HG02763 (cell line): ENCODE data around the gene LNPEP.
"Not testable (repeated sequence)": the region's sequence is repeated elsewhere in the genome, so short reads cannot be mapped to it uniquely, and the experiment has no call there.

Experiments used
- ATAC-seq: cut with Tn5 transposase; IDR thresholded peaks from one replicate; pipeline ENCODE4 v1.9.1; 2021; ENCODE audit warnings: mild to moderate bottlenecking, moderate library complexity; ENCODE audit not compliant: unreplicated experiment

Gene LNPEP

DNA sequence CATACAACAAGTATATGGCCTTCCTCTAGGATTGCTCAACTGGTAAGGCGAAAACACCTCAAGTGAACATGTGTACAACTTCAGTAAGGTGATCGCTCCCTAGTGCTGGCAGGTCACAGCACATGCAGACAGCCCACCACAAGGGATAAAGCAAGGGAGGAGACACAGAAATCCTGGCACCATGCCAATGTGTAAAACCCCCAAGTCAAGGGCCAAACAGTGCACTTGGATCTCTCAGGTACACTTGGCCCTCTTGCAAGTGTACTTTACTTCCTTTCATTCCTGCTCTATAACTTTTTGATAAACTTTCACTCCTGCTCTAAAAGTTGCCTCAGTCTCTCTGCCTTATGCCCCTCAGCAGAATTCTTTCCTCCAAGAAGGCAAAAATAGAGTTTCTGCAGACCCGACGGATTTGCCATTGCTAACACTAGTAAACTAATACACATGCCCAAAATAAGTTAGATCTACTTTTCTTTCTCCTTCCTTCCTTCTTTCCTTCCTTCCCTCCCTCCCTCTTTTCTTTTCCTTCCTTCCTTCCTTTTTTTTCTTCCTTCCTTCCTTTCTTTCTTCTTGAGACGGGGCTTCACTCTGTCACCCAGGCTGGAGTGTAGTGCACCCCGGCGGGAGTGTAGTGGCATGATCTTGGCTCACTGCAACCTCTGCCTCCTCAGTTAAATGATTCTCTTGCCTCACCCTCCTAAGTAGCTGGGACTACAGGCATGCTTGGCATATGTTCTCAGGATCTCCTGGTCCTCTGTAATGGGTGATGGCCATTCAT is 6.8 kb upstream of the LNPEP start:
- no peak for ATAC-seq

DNA sequence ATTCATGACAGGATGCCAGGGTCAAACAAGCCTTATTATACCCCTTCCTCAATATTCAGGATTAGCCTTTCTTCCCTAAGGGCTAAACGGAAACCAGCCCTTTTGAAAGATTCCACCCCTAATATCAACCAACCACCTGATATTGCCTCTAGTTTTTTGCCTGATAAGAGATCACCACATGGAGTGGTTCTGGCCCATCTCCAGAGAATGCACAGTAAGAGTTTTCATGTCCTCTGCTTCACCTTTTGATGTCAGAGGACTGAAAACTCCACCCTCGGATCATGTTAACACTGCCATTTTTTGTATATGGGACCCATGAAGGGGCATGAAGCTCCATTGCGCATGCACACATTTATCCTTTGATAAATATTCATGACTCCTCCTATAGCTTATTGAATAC is 5.8 kb upstream of the LNPEP start:
- no peak for ATAC-seq

DNA sequence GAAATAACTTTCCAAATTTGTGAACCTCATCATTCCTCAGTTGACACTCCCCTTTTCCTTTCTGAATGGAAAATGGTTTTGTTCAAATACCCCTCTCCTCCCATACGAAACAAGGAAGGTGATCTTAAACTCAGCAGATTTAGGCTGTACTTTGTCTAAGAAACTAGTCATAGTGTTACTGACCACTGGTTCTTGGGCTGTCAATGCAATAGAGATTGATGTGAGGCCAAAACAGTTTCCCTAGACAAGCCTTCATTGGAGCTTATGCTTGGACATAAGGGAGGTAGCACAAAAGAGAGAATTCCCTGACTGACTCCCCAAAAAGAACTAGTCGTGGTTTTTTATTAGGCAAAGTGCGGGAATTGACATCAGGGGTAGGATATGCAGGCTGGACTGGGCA is 5.3 kb upstream of the LNPEP start:
- ATAC-seq = no peak

DNA sequence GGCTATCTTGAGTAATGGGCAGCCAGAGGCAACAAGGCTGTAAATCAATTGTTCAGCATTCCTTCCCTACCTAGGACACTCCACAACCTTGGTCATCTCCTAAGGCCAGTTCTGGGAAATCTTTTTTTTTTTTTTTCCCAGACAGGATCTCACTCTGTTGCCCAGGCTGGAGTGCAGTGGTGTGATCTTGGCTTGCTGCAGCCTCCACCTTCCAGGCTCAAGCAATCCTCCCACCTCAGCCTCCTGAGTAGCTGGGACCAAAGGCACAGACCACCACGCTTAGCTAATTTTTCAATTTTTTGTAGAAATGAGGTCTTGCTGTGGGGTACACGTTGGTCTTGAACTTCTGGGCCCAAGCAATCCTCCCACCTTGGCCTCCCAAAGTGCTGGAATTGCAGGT is 4.8 kb upstream of the LNPEP start:
- ATAC-seq = not testable (repeated sequence)

DNA sequence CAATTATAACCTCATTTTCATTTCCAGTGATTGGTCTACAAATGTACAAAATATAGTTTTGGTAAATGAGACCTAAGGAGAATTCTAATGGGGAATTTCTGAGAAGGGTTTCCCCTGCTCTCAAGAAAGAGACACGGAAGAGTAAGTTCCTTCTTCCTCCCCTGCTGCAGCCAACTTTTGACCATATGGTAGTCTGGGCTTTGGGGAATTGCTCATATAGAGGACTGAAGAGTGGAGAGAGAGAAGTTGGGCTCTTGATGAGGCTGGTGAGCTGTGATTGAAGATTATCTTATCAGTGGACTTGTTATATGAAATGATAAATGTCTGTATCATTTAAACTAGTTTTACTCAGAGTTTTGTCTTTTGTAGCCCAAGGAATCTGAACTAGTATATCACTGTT is 4.3 kb upstream of the LNPEP start:
- ATAC-seq = no peak

DNA sequence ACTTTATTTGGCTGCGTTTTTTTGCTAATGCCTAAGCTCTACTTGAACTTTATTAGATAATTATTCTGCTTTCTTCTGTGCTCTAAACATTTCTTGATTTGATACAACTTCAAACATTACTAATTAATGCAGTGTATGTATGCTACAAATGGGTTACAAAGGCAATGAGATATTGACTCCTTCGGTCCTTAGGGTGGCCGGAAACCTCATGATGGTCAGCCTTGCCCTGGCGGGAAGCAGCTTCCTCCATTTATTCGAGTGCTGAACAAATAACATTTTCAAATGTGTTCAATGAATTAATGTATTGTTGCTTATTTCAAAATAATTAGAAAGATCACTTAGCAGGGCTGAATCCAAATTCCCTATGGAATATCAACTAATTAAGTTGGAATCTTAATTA is 3.9 kb upstream of the LNPEP start:
- no peak for ATAC-seq

DNA sequence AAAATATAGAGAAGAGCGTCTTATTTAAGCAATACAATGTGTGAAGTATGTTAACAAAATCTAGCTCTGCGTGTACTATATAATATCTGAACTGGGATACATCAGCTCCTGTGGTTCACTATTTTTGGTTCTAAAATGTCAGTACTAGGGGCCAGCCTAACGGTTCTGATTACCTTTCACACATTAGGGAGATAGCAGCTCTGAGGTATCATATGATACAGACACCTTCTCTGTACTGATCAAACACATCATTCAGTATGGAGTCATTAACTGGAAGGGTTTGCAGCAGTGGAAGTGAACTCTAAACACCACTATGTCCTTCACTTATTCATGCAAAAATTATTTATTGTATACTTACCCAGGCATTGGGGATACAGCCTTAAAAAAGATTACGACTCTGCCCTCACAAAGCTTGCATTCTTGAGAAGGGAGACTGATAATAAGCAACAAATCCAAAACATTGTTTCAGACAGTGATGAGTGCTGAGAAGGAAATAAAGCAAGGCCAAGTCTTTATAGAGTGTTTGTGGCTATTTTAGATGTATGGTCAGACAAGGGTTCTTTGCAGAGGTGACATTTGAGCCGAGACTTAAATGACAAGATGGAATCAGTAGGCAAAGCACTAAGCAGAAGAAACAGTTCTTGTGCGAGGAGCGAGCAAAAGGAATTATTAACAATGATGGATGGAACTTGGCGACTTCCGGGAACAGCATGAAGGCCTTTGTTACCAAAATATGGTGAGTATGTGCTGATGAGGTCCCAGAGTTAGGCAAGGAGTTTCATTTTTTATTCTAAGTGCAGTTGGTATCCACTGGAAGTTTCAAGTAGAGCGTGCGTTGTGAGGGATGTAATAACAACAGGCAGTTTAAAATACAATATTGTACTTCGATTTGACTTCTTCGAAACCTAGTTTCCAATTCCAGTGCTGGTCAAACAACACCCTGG is 1.8 kb upstream of the LNPEP start:
- ATAC-seq = no peak

DNA sequence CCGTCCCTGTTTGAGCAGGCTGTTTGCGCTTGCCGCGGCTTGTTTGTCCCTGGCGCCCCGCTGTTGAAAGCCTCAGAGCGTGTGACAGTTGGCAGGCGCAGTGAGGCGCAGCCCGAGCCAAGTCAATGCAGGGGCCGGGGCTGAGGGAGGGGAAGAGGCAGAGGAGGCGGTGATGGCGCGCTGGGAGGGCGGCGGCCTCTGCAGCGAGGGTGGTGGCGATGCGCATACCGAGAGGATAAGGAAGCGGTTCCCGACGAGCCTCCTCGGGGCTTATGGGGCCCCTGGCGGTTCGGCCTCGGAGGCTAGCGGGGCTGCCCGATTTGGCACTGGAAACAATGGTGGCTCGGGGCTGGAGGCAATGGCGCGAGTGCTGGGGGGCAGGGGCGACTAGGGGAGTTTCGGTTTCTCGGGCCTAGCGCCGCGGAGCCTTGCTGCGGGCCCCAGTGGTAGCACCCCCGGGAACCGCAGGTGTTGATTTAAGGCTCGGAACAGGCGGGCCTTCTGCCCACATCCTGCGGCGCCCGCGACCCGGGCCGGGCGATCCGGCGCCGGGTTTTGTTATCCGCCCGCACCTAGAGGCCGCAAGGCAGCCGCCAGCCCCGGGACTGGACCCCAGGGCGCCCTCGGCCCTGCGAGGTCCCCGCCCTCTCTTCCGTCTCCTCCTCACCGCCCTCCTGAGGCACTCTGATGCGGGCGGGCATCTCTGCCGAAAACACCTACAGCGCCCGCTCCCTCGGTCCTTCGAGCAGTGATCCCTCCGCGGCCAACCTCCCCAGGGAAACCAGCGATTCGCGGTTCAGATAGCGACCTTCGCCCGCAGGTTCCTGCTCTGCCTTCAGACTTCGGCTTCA is 947 bp upstream of the LNPEP start:
- peak; percentile 63 for ATAC-seq

DNA sequence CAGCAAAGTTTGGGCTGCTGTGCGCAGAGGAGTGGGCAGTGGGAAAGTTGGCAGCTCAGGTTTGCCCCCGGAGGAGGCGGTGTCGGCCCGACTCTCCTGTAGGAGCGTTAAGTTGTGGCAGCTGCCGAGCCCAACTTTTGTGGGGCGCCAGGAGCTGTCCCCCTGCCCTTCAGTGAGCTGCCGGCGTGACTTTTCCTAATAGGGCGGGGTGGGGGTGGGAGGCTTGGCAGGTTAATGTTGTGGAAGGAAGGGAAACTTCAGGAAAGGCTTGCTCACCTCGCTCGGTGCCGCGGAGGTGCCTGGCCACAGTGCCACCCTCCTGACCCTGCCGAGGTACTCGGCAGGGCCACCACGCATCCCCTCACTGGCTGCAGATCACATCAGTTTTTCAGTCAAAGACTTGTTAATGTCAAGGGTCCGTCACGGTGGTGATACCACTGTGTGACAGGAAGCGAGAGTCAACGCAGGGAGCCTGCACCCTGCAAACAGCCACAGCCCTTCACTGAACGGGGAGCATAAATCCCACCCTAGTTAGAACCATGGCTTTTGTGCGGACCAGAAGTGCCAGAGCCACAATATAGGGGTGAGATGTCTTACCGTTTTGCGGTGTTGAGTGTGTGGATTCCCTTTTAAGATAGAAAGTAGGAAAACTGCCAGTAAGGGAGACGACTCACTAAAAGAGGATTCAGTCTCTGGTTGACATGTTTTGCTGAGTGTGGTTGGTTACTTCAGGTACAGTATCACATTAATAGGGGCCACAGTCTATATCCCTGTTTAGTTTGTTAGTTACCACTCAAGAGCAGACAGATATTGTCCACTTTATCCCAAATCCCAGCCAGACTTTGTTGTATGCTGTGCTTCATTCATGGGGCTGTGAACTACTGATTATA is 796 bp downstream of the LNPEP start:
- no peak for ATAC-seq

DNA sequence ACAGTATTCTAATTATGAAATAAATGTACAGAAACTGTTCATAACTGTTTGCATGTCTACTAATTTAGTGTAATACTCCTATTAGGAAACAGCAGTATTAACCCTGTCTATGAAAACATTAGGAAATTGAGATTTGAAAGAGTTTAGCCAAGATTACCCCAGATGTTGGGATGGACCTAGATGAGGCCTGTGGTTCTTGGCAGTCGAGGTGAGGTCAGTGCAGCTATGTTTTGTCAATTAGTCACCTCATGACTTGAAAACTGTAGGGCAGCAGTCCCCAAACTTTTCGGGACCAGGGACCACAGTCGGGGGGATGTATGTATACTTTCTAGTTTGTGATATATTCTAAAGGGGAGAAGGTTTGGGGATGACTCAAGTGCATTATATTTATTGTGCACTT is 4.7 kb downstream of the LNPEP start:
- ATAC-seq = no peak

DNA sequence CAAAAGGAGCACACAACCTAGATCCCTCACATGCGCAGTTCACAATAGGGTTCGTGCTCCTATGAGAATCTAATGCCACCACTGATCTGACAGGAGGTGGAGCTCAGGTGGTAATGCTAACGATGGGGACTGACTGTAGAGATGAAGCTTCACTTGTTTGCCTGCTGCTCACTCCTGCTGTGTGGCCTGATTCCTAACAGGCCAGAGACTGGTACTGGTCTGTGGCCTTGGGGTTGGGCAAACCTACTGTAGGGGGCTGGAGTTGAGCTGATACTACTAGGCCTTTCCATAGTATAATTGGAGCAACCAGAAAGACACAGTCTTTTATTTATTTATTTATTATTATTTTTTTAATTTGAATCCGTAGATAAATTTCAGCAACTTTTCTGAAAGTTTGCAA is 5.3 kb downstream of the LNPEP start:
- ATAC-seq = no peak

DNA sequence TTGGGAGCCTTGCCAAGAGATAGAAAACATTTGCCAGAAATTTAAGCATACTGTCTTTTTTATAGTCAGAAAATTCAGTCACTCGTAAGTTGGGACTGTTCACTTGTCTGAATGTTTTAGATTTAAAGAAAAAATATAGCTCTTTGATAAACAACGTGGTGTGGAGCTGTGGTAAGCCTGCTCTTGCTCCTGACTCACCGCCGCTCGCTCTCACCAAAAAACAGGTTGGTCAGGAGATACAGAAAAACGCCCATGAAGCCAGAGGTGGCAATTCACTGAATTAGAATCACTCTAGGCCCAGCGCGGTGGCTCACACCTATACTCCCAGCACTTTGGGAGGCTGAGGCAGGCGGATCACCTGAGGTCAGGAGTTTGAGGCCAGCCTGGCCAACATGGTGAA is 6.2 kb downstream of the LNPEP start:
- no peak for ATAC-seq

DNA sequence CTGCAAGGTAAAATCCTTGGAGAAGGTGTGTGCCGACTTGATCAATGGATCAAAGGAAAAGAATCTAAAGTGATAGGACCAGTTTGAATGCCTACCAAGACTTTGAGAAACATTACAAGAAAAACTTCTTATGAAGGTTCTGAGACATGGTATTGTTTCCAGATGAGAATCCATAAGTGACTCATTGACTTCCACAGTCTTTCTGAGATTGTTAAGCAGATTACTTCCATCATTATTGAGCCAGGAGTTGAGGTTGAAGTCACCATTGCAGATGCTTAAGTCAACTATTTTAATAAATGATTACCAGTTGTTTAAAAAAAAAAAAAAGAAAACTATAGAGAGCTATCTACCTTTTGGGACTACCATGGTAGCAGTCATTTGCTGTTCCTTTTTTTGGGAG is 7.0 kb downstream of the LNPEP start:
- ATAC-seq = no peak

DNA sequence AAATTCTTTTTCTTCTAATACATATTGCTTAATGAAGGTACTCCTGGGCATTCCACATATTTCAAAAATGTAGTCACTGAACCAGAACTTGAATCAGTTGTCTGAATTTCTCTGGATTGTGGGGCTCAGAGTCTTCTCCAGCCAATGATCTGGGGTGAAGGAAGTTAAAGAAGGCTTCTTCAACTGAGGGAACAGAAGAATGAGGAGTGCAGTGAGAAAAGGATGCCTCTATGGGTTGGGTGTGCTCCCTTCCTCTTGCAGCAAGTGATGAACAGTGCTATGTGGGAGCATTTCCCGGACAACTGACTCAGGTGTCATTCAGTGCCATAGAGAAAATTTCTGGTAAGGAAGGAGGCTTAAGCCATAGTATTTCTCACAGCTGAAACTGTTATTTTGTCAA is 7.9 kb downstream of the LNPEP start:
- ATAC-seq = no peak

DNA sequence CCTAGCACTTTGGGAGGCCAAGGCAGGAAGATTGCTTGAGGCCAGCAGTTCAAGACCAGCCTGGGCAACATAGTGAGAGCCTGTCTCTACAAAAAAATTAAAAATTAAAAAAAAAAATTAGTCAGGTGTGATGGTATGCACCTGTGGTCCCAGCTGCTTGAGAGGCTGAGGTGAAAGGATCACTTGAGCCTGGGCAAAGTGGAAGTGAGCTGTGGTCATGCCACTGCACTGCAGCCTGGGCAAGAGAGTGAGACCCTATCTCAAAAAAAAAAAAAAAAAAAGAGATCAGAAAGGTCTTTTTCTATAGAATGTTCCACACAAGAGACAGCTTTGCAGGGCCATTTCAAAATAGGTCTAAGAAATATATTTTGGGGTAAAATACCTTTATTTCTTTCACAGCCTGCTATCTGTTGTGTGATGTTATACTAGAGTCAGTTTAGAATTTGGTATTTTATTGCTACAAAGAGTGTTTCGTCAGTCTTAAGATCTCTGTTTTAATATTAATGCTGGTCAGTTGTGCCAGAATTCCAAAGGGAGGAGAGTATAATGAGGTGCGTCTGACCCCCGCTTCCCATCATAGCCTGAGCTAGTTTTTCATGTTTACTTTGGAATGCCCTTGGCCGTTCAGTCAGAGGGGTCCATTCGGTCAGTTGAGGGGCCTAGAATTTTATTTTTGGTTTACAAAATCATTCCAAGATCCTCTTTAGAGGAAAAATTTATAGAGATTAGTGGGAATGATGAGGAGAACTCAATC is 9.4 kb downstream of the LNPEP start:
- no peak for ATAC-seq

DNA sequence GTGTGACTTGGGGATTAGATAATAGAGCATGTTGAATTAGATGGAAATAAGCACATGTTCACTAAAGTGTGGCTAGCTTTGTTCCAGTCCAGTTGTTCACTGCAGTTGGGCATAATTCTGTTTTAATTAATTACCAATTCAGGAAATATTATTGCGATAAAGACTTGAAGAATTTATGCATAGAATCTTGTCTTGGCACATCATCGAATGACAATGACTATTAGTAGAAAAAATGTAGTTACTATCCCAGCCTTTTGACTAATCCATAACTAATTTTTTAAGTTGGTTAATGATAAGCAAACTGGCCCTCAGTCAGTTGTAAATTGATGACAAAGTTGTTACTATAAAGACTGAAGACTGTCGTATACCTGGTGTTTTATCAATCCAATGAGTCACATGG is 10.5 kb downstream of the LNPEP start:
- ATAC-seq = no peak

DNA sequence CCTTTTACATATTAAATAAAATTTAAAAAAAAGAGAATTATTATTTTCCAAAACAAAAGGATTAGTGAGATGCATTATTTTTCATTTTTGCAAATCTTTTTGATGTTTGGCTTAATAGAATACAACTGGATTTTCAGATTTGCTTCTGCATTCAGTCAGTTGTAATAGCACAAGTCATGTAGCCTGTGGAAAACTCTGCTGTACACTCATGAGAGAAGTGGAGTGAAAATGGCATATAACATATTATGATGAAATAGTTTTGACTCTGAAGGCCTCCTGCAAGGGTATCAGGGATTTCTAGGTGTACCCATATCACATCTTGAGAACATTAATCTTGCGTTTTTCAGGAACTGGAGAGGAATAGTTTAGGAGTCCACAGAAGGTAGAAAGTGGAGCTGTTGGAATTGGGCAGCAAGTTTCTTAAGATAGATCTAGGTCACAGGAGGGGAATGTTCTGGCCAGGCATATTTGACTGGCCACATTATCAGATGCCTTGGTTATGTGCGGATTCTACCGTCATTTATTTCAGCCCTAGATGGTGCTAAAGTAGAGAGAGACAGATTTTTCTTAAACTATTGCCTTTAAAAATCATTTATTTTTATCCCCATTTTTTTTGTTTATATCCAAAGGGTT is 16.4 kb downstream of the LNPEP start:
- ATAC-seq = no peak

DNA sequence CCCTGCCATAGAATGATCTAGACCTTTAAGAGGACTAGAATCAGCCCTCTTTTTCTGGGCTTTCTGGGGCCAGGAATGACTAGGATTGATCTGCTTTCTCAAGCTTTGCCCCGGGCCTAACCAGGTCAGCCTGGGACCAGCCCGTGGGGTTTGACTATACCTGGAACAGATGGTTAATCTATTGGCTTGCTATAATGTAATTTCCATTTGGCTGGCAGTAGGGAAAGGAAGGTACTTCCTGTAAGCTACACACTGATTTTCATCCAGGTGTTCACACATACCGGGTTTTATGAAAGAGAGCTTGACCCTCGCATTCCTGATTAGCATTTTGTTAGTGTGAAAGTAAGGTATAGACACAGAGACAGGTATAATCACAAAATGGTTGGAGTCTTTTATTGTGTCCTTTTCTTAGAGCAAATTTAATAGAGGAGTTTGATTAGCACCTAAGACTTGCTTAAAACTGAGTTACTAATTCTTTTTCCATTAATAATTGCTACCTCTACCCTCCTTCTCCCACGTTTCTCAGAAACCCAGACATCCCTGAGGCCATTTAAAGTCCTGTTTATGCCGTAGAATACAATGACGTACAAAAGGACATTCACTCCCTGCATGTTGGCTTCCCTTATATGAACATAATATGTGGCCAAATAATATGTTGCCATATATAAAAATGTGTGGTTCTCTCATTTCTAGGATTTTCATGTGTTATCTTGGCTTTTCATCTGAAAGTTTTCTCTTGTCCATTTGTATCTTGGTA is 17.3 kb downstream of the LNPEP start:
- no peak for ATAC-seq
